HG03159 (cell line): Measurements from ENCODE around the gene APBA1.
A peak's percentile ranks its signal among the peaks of the same experiment; 100 is the strongest.

Experiments used
- ATAC-seq: cut with Tn5 transposase; IDR thresholded peaks from one replicate; pipeline ENCODE4 v1.9.1; 2021; ENCODE audit warnings: mild to moderate bottlenecking, moderate library complexity; ENCODE audit not compliant: unreplicated experiment

APBA1 gene

DNA sequence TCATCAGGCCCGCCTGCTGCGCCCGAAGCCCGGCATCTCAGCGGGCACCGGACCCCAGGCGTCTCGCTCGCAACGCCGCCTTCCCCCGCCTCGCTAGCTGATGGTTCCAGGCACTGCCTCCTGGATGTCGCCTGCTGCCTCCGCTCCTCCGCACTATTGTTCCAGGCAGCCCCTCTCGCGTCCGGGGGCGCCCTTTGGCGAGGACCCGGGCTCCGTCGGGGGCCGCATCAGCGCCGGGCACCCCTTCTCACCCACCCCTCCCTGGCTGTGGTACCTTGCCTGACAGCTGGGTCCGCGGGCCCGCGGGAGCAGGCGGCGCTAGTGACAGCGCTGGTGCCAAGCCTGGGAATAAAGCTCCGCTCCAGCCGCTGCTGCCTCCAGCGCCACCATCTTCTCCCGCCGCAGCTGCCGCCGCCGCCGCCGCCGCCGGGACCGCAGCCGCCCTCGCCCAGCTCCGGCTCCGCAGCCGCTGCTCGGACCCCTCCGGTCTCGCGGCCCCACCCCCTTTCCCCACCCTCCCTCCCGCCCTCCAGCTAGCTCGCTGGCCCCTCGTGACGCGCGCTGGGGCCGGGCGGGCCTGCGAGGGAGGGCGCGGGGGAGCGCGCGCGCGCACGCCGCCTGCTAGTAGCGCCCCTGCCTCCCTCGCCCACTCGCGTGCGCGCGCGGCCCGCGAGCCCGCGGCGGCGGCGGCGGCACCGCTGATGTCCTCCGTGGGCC is at the start of gene APBA1:
TSS of gene APBA1 (minus strand) at position 493 of the 717 bp plus-strand sequence.
- ATAC-seq, result peak; percentile 48

GRCh38 chr9:69719983-69720382 is 47.8 kb upstream of the APBA1 start:
- no peak for ATAC-seq

- no peak for ATAC-seq
These were observed 47.2 kb upstream of the APBA1 start for GRCh38 chr9:69719367-69719766.

DNA sequence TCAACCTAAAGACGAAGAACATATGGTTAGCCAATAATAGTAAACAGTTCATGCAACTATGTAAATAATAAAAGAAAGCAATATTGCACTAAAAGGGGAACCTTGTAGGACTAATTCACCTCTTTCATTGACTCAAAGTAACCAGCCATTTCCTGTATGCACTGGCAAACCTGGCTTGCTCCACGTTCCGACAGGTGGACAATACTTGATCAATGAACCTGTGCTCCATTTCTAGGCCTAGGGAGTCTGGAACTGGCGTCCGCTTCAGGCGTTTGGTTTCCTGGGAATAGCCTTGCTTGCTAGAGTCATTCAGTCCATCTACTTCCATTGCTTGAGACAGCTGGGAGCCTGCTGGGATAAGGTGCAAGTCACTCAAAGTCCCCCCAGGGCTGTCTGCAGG is 46.0 kb upstream of the APBA1 start:
- ATAC-seq, result no peak

DNA sequence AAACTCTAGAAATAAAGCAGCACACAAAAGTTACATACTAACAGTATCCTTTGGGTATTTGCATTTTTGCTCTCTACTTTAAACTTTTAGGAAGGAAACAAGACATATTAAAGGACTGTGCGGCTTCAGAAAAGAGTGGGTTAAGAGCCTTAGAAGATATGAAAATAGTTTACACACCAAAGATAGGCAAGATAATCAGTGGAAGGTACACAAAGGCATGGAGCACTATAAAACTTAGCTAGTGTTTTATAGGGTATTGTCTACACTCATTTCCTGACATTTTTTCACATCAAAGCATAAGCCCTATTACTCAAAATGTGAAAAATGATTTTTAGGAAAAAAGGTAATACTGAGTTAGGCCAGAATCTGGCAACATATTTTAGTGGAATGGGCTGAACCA is 43.7 kb upstream of the APBA1 start:
- no peak for ATAC-seq

GRCh38 chr9:69715096-69715495 is 42.9 kb upstream of the APBA1 start:
- ATAC-seq, result no peak

DNA sequence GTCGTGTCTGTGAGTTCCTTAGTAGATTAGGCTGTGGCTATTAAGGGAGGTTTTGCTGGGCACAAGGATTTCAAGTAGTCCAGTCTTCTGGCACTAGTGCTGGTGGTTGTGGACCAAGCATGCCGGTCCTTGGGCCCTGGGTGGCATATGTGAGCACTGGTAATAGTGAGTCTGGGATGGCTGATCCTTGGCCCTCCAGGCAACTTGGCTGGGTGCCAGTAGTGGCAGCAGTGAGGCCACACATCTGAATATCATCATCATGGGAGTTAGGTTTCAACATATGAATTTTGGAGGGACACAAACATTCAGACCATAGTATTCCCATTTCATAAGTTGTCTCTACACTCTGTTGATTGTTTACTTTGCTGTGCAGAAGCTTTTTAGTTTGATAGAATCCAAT is 25.3 kb upstream of the APBA1 start:
- ATAC-seq, result no peak

- no peak for ATAC-seq
These were observed 24.6 kb upstream of the APBA1 start for GRCh38 chr9:69696802-69697201.

DNA sequence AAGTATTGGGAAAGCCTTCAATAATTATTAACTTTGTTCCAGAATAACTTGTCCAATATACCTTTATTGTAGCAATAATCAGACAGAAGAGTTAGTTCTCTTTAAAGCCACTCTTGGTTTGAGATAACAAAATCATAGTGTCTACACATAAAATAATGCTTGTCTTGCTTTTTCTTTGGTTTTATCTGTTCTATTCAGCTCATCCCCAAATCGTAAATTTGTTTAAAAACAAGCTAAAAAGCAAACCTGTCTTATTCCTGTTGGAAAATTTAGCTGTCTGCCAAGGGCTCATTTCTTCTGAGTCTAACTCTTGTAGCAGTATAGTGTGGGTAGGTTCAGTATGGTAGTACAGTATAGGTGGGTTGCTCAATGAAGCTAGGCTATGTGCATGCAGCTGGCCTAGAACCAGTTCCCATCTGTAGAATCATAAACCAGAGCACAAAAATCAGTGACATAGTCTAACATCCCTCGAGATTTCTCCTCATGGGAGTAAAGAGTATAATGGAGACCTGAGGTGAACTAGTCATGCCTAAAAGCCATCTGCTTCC is 17.9 kb upstream of the APBA1 start:
- ATAC-seq, result no peak

DNA sequence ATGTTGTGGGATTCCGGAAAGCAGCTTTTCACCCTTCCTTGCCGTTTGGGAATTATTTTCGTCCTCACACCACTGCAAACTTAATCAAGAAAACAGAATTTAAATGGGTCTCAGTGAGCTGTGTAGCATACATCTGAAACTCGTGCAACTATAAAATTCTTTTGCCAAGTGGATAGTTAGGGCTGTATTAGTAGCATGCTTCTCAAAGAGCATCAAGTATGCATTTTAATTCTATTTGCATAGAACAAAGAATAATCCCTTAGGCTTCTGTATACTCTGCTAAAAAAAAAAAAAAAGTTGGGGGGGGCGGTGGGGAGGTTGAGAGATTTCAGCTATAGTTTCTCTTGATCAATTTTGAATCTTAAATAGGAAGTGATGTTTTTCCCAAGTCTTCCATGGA is 11.8 kb upstream of the APBA1 start:
- ATAC-seq, result no peak

GRCh38 chr9:69678843-69679538 is 6.8 kb upstream of the APBA1 start:
- no peak for ATAC-seq

DNA sequence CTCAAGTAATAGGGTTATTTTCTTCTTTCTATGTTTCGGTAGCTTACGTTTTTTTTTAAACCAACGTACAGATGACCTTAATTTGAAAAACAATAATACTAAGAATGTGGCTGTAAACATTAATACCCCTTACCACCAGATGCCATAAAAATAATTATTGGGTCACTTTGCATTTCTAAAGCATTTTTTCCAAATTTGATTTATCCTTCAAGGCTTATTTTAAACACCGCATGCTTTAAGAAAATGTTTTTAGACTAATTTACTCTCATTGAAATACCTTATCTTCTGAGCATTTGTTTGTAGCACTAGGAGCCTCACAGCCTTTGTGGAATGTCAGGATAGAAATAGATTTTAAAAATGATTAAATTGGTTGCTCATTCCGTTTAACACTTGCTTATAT is 5.8 kb upstream of the APBA1 start:
- ATAC-seq, result no peak

DNA sequence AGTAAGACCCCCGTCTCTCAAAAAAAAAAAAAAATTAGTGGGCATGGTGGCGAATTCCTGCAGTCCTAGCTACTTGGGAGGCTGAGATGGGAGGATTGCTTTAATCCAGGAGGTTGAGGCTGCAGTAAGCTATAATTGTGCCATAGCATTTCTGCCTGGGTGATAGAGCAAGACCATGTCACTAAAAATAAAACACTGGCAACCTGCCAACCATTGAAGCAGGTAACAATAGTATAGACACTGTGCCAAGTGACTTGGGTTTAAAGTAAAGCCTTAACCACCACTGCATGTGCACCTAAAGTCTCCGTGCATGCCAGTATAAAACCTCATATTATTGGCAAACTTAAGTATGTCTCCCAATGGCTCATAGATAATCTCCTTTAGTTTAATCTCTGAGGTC is 3.4 kb upstream of the APBA1 start:
- ATAC-seq, result no peak

DNA sequence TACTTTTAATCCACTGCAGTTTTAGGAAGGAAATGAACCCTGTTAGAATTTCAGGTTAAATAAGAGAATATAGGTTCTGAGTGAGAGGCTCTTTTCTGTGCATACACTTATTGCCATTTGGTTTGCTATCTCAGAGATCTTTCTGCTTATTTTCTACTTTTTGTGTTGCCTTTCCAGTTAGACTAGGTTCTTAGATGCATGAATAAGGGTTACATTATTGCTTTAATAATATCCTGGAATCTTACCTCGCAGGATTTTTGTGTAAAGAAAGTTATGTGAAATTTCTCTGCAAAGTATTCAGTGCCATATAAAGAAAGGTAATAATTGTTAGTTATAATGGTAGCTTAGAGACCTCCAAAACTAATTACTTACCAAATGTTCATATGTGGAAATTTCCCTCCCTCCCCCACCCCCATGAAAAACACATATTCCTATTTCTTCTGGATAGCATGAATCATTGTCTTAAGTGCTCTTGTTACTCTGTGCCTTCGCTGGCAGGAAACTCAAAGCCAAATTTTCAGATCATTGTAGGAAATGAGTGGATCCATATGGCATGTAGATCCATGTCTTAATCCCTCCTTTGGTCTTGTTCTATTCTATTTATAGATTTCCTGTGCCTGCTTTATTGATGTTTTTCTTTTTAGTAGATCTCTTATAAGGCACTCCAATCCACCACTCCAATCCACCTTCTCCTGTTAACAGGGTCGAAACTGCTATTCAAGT is 2.7 kb upstream of the APBA1 start:
- ATAC-seq, result no peak

DNA sequence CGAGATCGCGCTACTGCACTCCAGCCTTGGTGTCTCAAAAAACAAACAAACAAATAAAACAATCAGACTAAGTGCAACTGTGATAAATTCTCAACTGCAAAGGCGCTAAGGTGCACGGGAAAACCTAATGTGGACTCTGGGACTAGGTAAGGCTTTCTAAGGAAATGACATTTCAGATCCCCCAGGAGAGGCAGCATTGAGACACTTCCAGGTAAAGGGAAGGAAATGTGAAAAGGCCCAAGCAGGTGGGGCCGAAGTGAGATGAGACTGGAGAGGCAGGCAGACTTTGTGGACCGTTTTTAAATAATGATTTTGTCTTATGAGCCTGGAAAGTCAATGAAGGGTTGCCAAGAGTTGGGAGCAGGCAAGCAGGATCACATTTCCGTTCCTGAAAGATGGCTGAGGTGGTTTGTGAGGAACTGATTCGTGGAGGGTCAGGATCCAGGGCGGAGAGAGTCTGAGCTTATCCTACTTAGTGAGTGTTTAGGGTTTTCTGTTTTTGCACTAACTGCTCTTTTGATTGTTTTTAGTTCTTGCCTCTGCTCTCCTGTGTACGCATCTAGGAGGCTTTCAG is 2.0 kb upstream of the APBA1 start:
- no peak for ATAC-seq

DNA sequence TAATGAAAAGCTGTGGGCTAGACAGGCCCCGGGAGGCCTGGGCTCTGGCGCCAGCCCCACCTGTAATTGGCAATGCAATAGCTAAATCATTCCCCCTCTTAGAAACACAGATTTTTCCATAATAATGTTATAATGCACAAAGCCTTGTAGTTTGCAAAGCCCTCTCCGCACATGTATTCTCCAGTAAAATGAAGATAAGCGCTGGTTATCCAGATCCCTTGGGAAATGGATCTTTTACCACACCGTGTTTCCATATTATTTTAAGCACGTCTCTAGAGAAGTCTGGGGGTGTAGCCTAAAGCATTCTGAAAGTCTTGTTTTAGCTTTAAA is 1.1 kb upstream of the APBA1 start:
- ATAC-seq, result no peak

GRCh38 chr9:69672596-69673310 is 582 bp upstream of the APBA1 start:
- peak; percentile 95 for ATAC-seq

- ATAC-seq, result no peak
These were observed 776 bp downstream of the APBA1 start for GRCh38 chr9:69671311-69671878.

- ATAC-seq, result no peak
These were observed 4.9 kb downstream of the APBA1 start for GRCh38 chr9:69667306-69667705.

DNA sequence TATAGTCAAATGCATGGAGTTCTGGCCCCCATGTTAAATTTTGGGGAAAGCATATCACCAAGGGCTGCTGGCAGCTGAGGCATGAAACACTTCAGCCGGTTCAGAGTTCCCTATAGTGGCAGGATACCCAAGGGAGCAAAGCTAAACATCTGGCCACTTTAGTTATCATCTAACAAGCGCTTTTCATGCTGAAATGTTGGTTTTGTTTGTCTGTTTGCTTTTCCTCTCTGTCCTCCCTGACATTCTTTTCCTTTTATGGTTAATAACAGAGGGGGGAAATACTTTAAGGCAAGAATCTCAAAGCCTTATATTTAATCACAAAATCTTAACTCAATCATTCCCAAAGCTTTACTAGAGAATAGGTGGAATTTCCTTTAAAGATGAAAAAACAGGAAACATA is 11.9 kb downstream of the APBA1 start:
- ATAC-seq, result no peak
